GM18867 (cell line): ENCODE data around the gene IGFL1.
"Not testable (repeated sequence)": the region's sequence is repeated elsewhere in the genome, so short reads cannot be mapped to it uniquely, and the experiment has no call there.

Experiments used
- ATAC-seq: cut with Tn5 transposase; IDR thresholded peaks from one replicate; pipeline ENCODE4 v1.9.1; 2021; ENCODE audit warnings: mild to moderate bottlenecking, moderate library complexity; ENCODE audit not compliant: unreplicated experiment

The IGFL1 gene

GRCh38 chr19:46201454-46202310 is 27.9 kb upstream of the IGFL1 start:
- no peak for ATAC-seq

GRCh38 chr19:46202426-46202825 is 27.1 kb upstream of the IGFL1 start:
- ATAC-seq = no peak

- no peak for ATAC-seq
Observed at GRCh38 chr19:46202872-46203860, 26.4 kb upstream of the IGFL1 start.

GRCh38 chr19:46204008-46204407 is 25.5 kb upstream of the IGFL1 start:
- ATAC-seq = no peak

- ATAC-seq = no peak
Observed at GRCh38 chr19:46205183-46205984, 24.2 kb upstream of the IGFL1 start.

- ATAC-seq = no peak
Observed at GRCh38 chr19:46206176-46206575, 23.4 kb upstream of the IGFL1 start.

GRCh38 chr19:46206682-46207081 is 22.9 kb upstream of the IGFL1 start:
- no peak for ATAC-seq

- ATAC-seq = not testable (repeated sequence)
Observed at GRCh38 chr19:46207858-46208257, 21.7 kb upstream of the IGFL1 start.

GRCh38 chr19:46209051-46209450 is 20.5 kb upstream of the IGFL1 start:
- no peak for ATAC-seq

- ATAC-seq = no peak
Observed at GRCh38 chr19:46209472-46209871, 20.1 kb upstream of the IGFL1 start.

- ATAC-seq = no peak
Observed at GRCh38 chr19:46210669-46211068, 18.9 kb upstream of the IGFL1 start.

- ATAC-seq = no peak
Observed at GRCh38 chr19:46211201-46211881, 18.2 kb upstream of the IGFL1 start.

GRCh38 chr19:46212592-46212991 is 16.9 kb upstream of the IGFL1 start:
- not testable (repeated sequence) for ATAC-seq

- ATAC-seq = no peak
Observed at GRCh38 chr19:46213156-46213555, 16.4 kb upstream of the IGFL1 start.

- no peak for ATAC-seq
Observed at GRCh38 chr19:46213806-46214205, 15.7 kb upstream of the IGFL1 start.

GRCh38 chr19:46216612-46217011 is 12.9 kb upstream of the IGFL1 start:
- no peak for ATAC-seq

GRCh38 chr19:46217476-46217875 is 12.1 kb upstream of the IGFL1 start:
- ATAC-seq = no peak

- ATAC-seq = no peak
Observed at GRCh38 chr19:46218160-46218559, 11.4 kb upstream of the IGFL1 start.

- no peak for ATAC-seq
Observed at GRCh38 chr19:46220038-46220615, 9.4 kb upstream of the IGFL1 start.

- no peak for ATAC-seq
Observed at GRCh38 chr19:46221152-46221551, 8.4 kb upstream of the IGFL1 start.
